NCI-H526 (cell line): ENCODE results near the gene CALCA.

Experiments used
- DNase-seq, 2 experiments: peaks; one replicate each; lab custom pipeline; 2025; lab: John Stamatoyannopoulos, UW

CALCA gene

GRCh38 chr11:14949437-14950147 is 22.6 kb downstream of the CALCA start:
- no peak for DNase-seq

GRCh38 chr11:14942745-14943144 is 29.4 kb downstream of the CALCA start:
- no peak for DNase-seq

- peak in 1 of 2 experiments; percentile 16 for DNase-seq
Measured at GRCh38 chr11:14938936-14939335, 33.2 kb downstream of the CALCA start.

GRCh38 chr11:14934641-14935351 is 37.4 kb downstream of the CALCA start:
- no peak for DNase-seq

GRCh38 chr11:14932447-14932846 is 39.7 kb downstream of the CALCA start:
- no peak for DNase-seq

- no peak for DNase-seq
Measured at GRCh38 chr11:14930369-14930768, 41.8 kb downstream of the CALCA start.

- DNase-seq, result no peak
Measured at GRCh38 chr11:14927146-14927545, 45.0 kb downstream of the CALCA start.

GRCh38 chr11:14924318-14924717 is 47.8 kb downstream of the CALCA start:
- no peak for DNase-seq
